Epithelial cell of proximal tubule (primary cell): ENCODE data around the gene SRGAP3. TPM values are rescaled to one million over a fixed set of nuclear protein-coding genes. Genes with fewer than 3 reads are reported as not detected.

Experiments used
- DNase-seq: peaks from one replicate; pipeline ENCODE4 v3.0.0-alpha.2; 2011; ENCODE audit warnings: low read depth
- H3K4me3 ChIP-seq: 2 replicates; pipeline ENCODE4 v1.5.1; 2011; ENCODE audit warnings: low read depth, mild to moderate bottlenecking, low read length
- CTCF ChIP-seq: conservative IDR thresholded peaks from 2 replicates; pipeline ENCODE4 v1.5.1; 2012; ENCODE audit warnings: low read depth, mild to moderate bottlenecking, low read length
- total RNA-seq: library from RNA; depleted of rRNA; stranded (reverse); fragments of >200 nt; gene quantifications from 2 replicates; pipeline ENCODE4 v1.2.3, GENCODE V29; 2015

SRGAP3 gene
- total RNA-seq, 1 donor from 2014 or later, result 3.4 TPM

GRCh38 chr3:8990266-8991215, 258.9 kb downstream of the SRGAP3 start:
- no peak for TF ChIP-seq CTCF
- no peak for DNase-seq
- no peak overlapping the region for H3K4me3 ChIP-seq

- DNase-seq, result no peak
- no peak for TF ChIP-seq CTCF
- H3K4me3 ChIP-seq, result no peak overlapping the region
Measured at GRCh38 chr3:8988791-8989558, 260.5 kb downstream of the SRGAP3 start.

- no peak overlapping the region for H3K4me3 ChIP-seq
- no peak for TF ChIP-seq CTCF
- DNase-seq, result no peak
Measured at GRCh38 chr3:8988384-8988655, 261.1 kb downstream of the SRGAP3 start.

- no peak for DNase-seq
- peak; percentile 85 for TF ChIP-seq CTCF
Measured at GRCh38 chr3:8987645-8988383, 261.6 kb downstream of the SRGAP3 start.

GRCh38 chr3:8987226-8987625, 262.2 kb downstream of the SRGAP3 start:
- DNase-seq, result no peak
- no peak for TF ChIP-seq CTCF
- H3K4me3 ChIP-seq, result no peak overlapping the region

More at GRCh38 chr3:8987645-8988383, 261.6 kb downstream of the SRGAP3 start:
- no peak overlapping the region for H3K4me3 ChIP-seq

- TF ChIP-seq CTCF, result no peak
- H3K4me3 ChIP-seq, result no peak overlapping the region
- no peak for DNase-seq
Measured at GRCh38 chr3:8986741-8987140, 262.7 kb downstream of the SRGAP3 start.
